ENCODE data around the gene BCLAF1. TPM values are rescaled to one million over a fixed set of nuclear protein-coding genes. Genes with fewer than 3 reads are reported as not detected.
A peak's percentile ranks its signal among the peaks of the same experiment; 100 is the strongest.

BCLAF1 gene
- 230 and 231 TPM in 2 replicates for total RNA-seq (2021; fragmentation: NEBNext Ultra II Directional; extraction: Animal tissue kit (Norgen Biotek cat#: 25700))
- polyA plus RNA-seq (2011; rRNA removed): 17.4 and 30.5 TPM in 2 replicates
- 33.3 TPM for polyA plus RNA-seq (2011; cell fraction: cytosol; rRNA removed)
- 47.1 TPM for polyA plus RNA-seq (2011; cell fraction: nucleus; rRNA removed)
- polyA plus RNA-seq (2012, experiment 1 of 2): 77.4 to 217 TPM (median 108 TPM) in 4 replicates
- 3.2 TPM for polyA plus RNA-seq (2012, experiment 2 of 2)
- polyA plus RNA-seq (2013, experiment 1 of 2): 141 TPM
- polyA plus RNA-seq (2013, experiment 2 of 2): 136 TPM
- polyA minus RNA-seq (2011; rRNA and poly(A)+ RNA removed): 141 and 194 TPM in 2 replicates
- 120 TPM for polyA minus RNA-seq (2011; cell fraction: cytosol; rRNA and poly(A)+ RNA removed)
- polyA minus RNA-seq (2011; cell fraction: nucleus; rRNA and poly(A)+ RNA removed): 197 TPM
- long read RNA-seq, experiment 1, full-length matches to known transcripts: 4 of 144 reads
- long read RNA-seq, experiment 1, partial matches to known transcripts: 72 of 144 reads
- long read RNA-seq, experiment 1, other reads (novel, unspliced or antisense): 68 of 144 reads
- long read RNA-seq, experiment 2, full-length matches to known transcripts: 19 of 171 reads
- long read RNA-seq, experiment 2, partial matches to known transcripts: 137 of 171 reads
- long read RNA-seq, experiment 2, other reads (novel, unspliced or antisense): 15 of 171 reads

- peak within 1 kb of the TSS; percentile 99; the same call in 1 of the 2 replicates for H4K8ac ChIP-seq (ENCODE audit: extremely low read depth, insufficient read depth, low read length)
- peak; percentile 98 to 99 for DNase-seq (ENCODE audit: low read depth in 1 of 2, low spot score in 2 of 2)
- no peak within 1 kb of the TSS for H2BK15ac ChIP-seq (ENCODE audit: low read length)
- H4K91ac ChIP-seq (replicated peaks; ENCODE audit: insufficient read length, low read length): peak within 1 kb of the TSS; percentile 99
- peak within 1 kb of the TSS; percentile 89 to 96 for H3K4me2 ChIP-seq (ENCODE audit: insufficient read depth in 1 of 2, low read depth in 2 of 2, low read length in 2 of 2)
- peak within 1 kb of the TSS; percentile 98; the same call in 1 of the 2 replicates for H2AK5ac ChIP-seq (ENCODE audit: low read depth, low read length)
- peak within 1 kb of the TSS; percentile 77; the same call in 1 of the 2 replicates for H2AFZ ChIP-seq (ENCODE audit: low read length)
- peak within 1 kb of the TSS; percentile 97 for H3K4ac ChIP-seq (replicated peaks; ENCODE audit: insufficient read length, low read depth, low read length)
- H3K9me3 ChIP-seq (ENCODE audit: insufficient read depth in 2 of 2, low read depth in 1 of 2, low read length in 1 of 2): no peaks in the 10 kb centered on the region
- POLR2A ChIA-PET (ENCODE audit: partially characterized antibody): interaction anchor here (0.6 to 7.0 kb wide), 56 partner anchors 9 to 1106 kb away, joined by 3 to 115 read pairs (median 4); partner anchors contain the start of genes AHI1, MAP3K5, MAP7 and MTFR2
- CTCF ChIA-PET (ENCODE audit: partially characterized antibody): interaction anchor here (0.7 to 1.5 kb wide), 7 partner anchors 11 to 261 kb away, joined by 3 to 12 read pairs (median 4); partner anchors contain the start of gene MAP7
- no peaks in the 10 kb centered on the region for H3K79me1 ChIP-seq (ENCODE audit: low read depth, low read length)
- H3K36me3 ChIP-seq (ENCODE audit: control insufficient read depth in 2 of 4, insufficient read depth in 4 of 4, low read length in 3 of 4): no peaks in the 10 kb centered on the region
- peak within 1 kb of the TSS; percentile 85 to 100 (median 92) for H3K4me3 ChIP-seq (ENCODE audit: extremely low read depth in 1 of 4, insufficient read depth in 2 of 4, low read depth in 3 of 4, low read length in 4 of 4)
- peak within 1 kb of the TSS; percentile 96 for H4K5ac ChIP-seq (ENCODE audit: insufficient read length, low read depth, low read length)
- H2BK5ac ChIP-seq (ENCODE audit: low read depth, low read length): peak within 1 kb of the TSS; percentile 100
- H3K56ac ChIP-seq (replicated peaks; ENCODE audit: insufficient read length, low read depth, low read length): peak within 1 kb of the TSS; percentile 94
- peak within 1 kb of the TSS; percentile 84 for H3K14ac ChIP-seq (ENCODE audit: insufficient read length)
- no peaks in the 10 kb centered on the region for H3K27me3 ChIP-seq (replicated peaks in 1 of 4; ENCODE audit: control insufficient read depth in 3 of 4, extremely low read depth in 1 of 4, insufficient read depth in 3 of 4, low read length in 3 of 4)
- H3K4me1 ChIP-seq (replicated peaks in 1 of 4; ENCODE audit: control insufficient read depth in 3 of 4, insufficient read depth in 4 of 4, low read length in 3 of 4): peaks cover 0 to 5% (median 2%) of the 10 kb centered on the region in 4 experiments; a peak in 4 of 7 replicates
- H3K18ac ChIP-seq (ENCODE audit: extremely low read depth, low read length): peak within 1 kb of the TSS; percentile 99
- 1% methylated on average over 60 of the region's 60 CpGs; no CpG with 5 or more reads in 1 of the 2 experiments for WGBS, 2 experiments (ENCODE audit: extremely low coverage in 1 of 2, insufficient coverage in 1 of 2, insufficient read length in 1 of 2, insufficient replicate concordance in 2 of 2, low coverage in 1 of 2, low lambda C conversion rate in 2 of 2, missing lambda C conversion rate in 1 of 2)
- peak within 1 kb of the TSS; percentile 92 for H2BK12ac ChIP-seq (ENCODE audit: low read depth, low read length)
- H2BK120ac ChIP-seq (replicated peaks; ENCODE audit: low read depth, low read length): no peak within 1 kb of the TSS
- H3K79me2 ChIP-seq (ENCODE audit: control insufficient read depth in 1 of 2, insufficient read depth in 2 of 2, low read length in 2 of 2): peaks cover 42 to 47% of the 10 kb centered on the region in 2 experiments
- H3K23me2 ChIP-seq (ENCODE audit: low read depth, low read length): peaks cover 13% of the 10 kb centered on the region
- no peak within 1 kb of the TSS for H3K23ac ChIP-seq (ENCODE audit: insufficient read length)
- peaks cover 19 to 37% of the 10 kb centered on the region in 2 experiments for H4K20me1 ChIP-seq (replicated peaks in 1 of 2; ENCODE audit: control insufficient read depth in 1 of 2, insufficient read depth in 2 of 2, low read length in 2 of 2)
- peak within 1 kb of the TSS; percentile 99 to 100 (median 100) for H3K9ac ChIP-seq (replicated peaks in 1 of 4; ENCODE audit: extremely low read depth in 1 of 4, low read depth in 3 of 4, low read length in 3 of 4)
- peak; percentile 57 for FAIRE-seq
- H3K27ac ChIP-seq (ENCODE audit: low read depth, low read length): peak within 1 kb of the TSS; percentile 99
- H2BK20ac ChIP-seq (ENCODE audit: low read length): no peak within 1 kb of the TSS
- peak; percentile 31; the same call in 1 of the 2 replicates for TF ChIP-seq TEAD4 (IDR thresholded peaks at IDR 0.05; ENCODE audit: low read depth, low read length)
- no peak for TF ChIP-seq CTCF (IDR thresholded peaks at IDR 0.05; ENCODE audit: control extremely low read depth in 1 of 3, insufficient read depth in 1 of 3, low read depth in 1 of 3, low read length in 3 of 3)
- TF ChIP-seq NRF1 (IDR thresholded peaks at IDR 0.05; ENCODE audit: low read depth, low read length): no peak
- TF ChIP-seq BACH1 (IDR thresholded peaks at IDR 0.05; ENCODE audit: low read length): no peak
- TF ChIP-seq SIX5 (IDR thresholded peaks at IDR 0.05; ENCODE audit: low read depth, low read length): no peak
Observed at GRCh38 chr6:136289579-136290409, at the start of gene BCLAF1. BCLAF1 (minus strand) TSS chr6:136289846; CDS start chr6:136279866, 9,980 bp downstream.

Data from H1 (cell line).